ENCODE results near the gene SRRM2.

- TF ChIP-seq FOXK2 (IDR thresholded peaks at IDR 0.05): no peak
- TF ChIP-seq SUZ12 (IDR thresholded peaks at IDR 0.05): no peak
- no peak for TF ChIP-seq TARDBP (IDR thresholded peaks at IDR 0.05)
- TF ChIP-seq FOXA1 (IDR thresholded peaks at IDR 0.05): no peak
- no peak for TF ChIP-seq SP1 (IDR thresholded peaks at IDR 0.05)
- TF ChIP-seq ELF4 (IDR thresholded peaks at IDR 0.05): no peak
- TF ChIP-seq LEF1 (IDR thresholded peaks at IDR 0.05; ENCODE audit: borderline replicate concordance): no peak
- TF ChIP-seq FOXM1 (IDR thresholded peaks at IDR 0.05; ENCODE audit: borderline replicate concordance): no peak
- TF ChIP-seq PKNOX1 (IDR thresholded peaks at IDR 0.05): no peak
- no peak for TF ChIP-seq L3MBTL2 (conservative IDR thresholded peaks at IDR 0.05)
These were observed 9.0 kb downstream of the SRRM2 start for GRCh38 chr16:2761472-2761871.
